AML-193 (cell line): ENCODE data around the gene CD300LF.

Experiments
- DNase-seq, 2 experiments: peaks; one replicate each; lab custom pipeline; 2025; lab: John Stamatoyannopoulos, UW

The CD300LF gene

DNA sequence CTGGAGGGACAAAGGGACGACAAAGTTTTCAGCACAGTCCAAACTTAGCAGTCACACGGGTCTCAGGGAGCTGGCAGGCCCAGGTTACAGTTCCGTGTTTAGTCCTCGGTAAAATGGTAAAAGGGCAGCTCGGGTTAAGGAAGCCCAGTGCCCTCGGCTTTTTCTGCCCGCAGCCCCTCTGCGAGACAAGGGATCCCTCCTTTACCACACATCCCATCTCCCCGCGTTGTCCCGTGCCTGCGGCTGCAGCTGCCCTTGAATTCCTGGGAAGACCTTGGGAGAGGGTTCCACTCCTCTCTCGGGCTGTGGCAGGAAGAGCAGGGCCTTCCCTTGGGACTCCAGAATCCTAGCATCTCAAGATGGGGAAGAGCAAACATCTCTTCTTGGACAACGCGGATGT, 17.1 kb upstream of the CD300LF start:
- no peak for DNase-seq

DNA sequence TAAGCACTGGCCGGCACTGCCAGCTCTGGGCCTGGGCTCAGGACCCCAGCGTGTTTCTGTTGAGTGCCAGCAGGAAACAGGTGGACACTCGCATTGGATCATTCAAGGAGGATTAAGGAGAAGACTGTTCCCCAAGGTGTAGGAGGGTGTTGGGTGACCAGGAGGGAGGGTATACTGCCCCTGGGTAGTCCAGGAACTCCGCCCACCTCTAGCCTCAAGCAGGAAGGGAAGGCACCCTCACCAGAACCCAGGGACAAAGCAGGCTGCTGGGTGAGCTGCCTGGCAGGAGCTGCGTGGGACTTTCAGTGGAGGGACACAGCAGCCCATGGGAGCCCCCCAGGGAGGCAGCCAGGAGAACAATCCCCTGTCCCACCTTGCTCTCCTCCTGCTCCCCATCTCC, 16.6 kb upstream of the CD300LF start:
- DNase-seq = no peak

DNA sequence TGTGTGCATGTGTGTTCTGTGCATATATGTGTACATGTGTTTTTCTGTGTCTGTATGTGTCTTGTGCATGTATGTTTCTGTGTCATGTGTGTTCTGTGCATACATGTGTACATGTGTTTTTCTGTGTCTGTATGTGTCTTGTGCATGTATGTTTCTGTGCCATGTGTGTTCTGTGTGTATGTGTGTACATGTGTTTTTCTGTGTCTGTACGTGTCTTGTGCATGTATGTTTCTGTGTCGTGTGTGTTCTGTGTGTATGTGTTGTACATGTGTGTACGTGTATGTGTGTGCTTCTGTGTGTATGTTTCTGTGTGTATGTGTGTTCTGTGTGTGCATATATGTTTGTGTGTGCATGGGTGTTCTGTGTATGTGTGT, 16.0 kb upstream of the CD300LF start:
- no peak for DNase-seq

DNA sequence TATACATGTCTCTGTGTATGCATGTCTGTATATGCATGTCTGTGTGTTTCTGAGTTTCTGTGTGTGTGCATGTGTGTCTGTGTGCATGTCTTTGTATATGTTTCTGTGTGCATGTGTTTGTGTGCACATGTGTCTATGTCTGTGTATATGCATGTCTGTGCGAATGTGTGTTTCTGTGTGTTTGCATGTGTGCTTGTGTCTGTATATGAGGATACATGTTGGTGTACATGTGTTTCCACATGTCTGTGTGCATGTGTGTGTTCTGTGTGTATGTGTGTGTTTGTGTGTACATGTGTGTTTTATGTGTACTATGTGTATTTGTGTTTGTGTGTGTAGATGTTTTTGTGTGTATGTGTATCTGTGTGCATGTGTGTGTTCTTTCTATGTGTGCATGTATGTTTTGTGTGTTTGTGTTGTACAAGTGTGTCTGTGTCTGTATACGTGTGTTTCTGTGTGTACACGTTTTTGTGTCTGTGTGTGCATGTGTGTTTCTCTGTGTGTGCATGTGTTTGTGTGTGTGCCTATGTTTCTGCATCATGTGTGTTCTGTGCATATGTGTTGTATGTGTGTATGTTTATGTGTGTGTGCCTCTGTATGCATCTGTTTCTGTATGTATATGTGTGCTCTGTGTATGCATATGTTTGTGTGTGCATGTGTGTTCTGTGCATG, 15.4 kb upstream of the CD300LF start:
- DNase-seq = no peak

DNA sequence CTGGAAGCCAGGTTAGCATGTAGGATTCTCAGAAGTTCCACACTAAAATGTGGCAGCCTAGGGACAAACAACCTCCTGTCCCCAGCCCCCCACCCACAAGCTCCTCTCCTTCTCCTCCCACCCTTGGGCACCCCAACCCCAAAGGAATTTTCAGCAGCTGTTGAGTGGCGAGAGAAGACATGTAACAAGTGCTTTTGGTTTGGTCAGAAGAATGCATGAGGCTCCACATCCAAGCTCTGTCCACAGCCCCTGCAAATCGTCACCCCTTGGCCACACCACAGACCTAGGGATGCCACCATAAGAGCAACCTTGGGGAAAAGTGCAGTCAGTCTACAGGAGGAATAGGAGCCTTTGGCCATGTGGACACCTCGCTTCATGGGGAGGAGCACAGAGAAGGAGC, 12.4 kb upstream of the CD300LF start:
- DNase-seq = no peak

DNA sequence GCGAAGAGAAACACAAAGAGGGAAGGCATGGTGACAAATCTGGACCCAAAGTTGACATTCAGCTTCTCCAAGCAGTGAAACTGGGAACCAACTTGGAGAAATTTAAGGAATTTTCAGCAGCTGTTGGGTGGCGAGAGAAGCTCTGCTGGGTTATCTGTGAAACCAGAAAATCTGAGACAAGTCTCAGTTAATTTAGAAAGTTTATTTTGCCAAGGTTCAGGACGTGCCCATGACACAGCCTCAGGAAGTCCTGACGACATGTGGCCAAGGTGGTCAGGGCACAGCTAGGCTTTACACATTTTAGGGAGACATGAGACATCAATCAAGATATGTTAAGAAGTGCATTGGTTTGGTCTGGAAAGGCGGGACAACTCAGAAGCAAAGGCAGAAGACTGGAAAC, 11.2 kb upstream of the CD300LF start:
- DNase-seq = no peak

DNA sequence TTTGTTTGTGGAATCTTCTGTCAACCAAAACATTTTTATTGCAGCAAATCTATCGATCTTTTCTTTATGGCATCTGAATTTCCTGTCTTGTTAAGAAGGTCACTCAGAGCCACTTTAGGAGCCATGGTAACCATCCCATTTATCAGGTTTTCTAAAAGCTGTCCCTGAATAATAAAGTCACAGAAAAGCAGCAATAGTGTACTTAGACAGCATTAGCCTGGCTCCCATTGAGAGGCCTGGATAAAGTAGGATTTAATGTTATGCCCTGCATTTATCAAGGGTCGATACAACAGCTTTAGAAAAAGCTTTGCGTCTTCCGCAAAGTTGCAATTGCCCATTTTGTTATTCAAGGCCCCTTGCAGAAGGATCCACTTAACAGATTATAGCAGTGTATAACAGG, 10.1 kb upstream of the CD300LF start:
- DNase-seq = no peak

DNA sequence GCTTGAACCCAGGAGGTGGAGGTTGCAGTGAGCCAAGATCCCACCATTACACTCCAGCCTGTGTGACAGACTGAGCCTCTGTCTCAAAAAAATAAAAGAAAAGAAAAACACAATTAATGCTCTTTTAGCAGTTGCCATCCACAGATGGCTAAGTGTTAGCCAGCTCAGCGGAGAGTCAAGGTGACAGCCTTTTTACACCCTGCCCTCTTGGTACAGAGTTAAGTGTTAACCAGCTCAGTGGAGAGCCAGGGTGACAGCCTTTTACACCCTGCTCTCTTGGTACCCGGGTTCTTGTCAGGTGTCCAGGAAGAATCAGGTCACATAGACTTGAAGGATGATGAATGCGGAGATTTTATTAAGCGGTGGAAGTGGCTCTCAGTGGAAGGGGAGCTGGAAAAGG, 7.8 kb upstream of the CD300LF start:
- DNase-seq = no peak

DNA sequence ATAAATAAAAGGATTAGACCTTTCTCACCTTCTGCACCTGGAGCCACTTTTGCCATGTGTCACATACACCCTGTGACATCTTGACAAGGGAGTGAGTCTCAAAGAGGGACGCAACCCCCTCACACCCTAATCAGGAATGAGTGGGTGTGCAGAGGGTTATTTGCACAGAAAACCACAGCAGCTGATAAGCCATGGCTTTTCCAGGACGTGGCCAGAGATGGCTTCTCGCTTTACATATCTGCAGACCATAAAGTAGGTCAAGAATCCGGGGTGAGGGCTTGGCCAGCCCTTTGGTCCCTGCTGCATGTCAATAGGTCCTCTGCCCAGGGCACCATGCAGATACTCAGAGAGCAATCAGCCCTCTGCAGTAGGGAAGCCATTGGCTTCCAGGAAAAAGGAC, 2.4 kb upstream of the CD300LF start:
- DNase-seq = no peak

DNA sequence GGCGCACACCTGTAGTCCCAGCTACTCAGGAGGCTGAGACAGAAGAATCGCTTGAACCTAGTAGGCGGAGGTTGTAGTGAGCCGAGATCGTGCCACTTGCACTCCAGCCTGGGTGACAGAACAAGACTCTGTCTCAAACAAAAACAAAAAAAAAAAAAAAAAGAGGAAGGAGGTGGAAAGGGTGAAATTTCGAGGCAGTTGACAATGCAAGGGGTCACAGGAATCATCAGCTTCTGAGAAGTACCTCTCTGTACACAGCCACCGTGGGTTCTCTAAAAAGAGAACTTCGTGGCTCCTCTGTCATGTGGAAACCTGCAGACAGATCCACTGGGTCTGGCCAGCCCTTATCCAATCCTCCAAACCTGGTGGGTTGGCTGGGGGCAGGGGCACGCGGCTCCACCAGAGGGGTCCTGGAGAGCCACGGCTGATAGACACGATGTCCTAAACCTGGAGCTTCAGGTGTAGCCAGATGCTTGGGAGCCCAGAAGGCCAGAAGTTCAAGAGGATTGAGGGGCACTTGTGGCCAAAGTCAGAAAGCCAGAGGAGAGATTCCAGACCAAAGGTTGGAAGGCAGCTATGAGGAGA, 540 bp upstream of the CD300LF start:
- peak; percentile 85 to 86 for DNase-seq

DNA sequence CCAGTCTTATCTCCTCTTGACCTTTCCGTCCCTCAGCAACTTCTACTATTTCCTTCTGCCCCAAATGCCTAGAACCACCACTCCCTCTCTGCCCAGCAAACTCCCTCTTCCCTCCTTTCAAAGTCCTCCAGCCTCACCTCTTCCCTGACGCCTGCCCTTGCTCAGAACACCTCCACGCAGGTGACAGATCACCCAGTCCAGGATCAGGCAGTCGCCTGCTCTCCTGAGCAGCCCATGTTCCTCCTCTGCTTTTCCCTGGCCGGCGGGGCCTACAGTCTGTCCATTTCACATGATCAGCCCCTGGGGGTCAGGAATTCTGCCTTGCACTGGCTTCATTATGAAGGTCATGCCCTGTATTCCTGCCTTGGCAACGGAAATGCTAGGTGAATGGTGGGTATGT, 422 bp downstream of the CD300LF start:
- peak in 1 of 2 experiments; percentile 41 for DNase-seq

DNA sequence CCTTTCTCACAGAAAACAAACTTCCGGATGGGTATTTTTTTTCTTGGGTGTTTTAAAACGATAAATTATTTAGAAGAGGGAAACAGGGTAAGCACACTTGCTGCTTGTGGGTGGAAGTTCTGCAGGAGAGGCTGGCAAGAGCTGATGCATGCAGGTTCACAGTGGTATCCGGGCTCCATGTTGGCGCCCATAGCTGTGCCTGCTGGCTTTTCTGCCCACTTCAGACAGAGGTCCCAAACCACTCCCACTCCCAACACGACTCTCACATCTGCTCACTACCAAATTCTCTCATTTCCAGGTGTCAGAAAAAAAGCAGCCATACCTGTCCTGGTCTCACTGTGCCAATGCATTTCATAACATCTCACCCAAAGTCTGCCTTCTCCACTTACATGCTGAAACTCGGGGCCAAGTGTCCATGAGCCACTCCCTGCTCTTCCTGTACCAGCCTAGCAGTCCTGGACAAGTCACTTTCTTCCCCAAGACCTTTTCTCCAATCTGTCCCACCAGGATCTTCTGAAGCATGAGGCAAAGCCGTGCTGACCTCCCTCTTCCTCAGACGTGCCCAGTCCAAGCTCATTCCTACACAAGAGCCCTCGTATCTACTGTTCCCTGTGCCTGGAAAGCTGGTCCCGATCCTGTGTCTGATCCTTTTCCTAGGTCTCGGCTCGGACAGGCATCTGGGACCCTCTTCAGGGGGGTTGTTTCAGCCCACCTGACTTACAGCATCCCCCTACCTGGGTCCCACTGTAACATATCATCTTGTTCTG, 1.5 kb downstream of the CD300LF start:
- peak in 1 of 2 experiments; percentile 13 for DNase-seq

DNA sequence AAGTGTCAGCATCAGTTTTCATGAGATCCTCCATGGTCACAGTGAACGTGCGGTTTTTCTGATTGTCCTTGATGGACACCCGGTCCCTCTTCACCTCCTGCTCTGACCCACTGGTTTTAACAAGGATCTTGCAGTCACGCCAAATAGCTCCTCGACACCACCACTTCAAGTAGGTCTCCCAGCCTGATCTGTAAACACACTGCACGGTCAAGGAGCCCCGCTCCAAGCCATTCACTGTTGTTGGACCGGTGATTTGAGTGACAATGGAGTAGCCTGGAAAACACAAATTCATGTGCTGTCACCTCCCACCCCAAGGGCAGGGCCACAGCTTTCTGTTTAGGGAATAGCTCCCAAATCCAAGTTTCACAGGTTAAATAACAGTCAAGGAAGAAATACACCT, 8.2 kb downstream of the CD300LF start:
- no peak for DNase-seq

DNA sequence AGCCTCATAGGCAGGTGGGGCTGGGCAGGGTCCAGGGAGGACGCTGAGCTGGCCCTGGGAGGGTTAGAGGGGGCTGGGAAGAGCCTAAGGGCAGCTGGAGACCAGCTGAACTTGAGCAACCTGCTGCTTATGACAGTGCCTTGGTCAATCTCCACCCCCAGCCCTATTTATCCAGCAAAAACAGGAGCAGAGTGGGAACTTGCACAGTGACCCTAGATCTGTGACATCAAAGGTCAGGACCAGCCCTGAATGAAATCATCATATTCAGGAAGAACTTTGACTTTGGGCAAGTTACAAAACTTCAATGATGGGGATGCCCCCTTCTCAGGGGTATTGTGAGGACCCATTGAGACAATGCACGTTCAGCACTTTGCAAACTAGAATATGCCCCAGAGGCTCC, 9.4 kb downstream of the CD300LF start:
- DNase-seq = no peak

DNA sequence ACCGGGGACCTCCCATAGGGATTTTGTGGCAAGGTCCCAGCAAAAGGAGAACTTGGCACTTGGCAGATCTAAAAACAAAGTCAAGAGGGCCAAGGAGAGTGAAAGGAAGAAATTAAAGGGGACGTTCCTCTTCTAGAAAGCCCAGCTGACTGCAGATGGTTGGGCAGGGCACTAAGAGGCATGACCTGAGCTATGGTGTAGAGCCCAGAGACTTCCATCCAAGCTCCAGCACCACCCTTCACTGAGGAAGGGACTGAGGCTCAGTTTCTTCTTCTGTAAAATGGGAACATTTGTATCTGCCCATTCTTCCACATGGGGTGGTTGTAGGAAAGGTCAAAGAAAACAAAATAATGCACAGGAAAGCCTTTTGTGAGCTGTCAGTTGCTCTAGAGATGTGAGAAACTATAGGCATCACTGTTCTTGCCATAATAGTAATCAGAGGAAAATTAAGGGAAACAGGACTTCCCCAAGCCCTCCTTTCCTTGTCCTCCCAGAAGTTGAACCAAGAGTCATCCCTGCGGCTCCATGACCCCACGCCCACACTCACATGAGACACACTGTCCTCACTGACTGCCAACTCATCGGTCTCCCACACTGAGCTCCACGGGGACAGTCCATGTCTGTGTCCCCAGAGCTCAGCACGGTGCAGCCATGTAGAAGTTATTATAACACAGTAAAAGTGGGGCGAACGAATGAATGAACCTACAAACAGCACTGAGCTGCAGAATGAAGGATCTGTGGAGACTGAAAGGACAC, 10.4 kb downstream of the CD300LF start:
- no peak for DNase-seq

DNA sequence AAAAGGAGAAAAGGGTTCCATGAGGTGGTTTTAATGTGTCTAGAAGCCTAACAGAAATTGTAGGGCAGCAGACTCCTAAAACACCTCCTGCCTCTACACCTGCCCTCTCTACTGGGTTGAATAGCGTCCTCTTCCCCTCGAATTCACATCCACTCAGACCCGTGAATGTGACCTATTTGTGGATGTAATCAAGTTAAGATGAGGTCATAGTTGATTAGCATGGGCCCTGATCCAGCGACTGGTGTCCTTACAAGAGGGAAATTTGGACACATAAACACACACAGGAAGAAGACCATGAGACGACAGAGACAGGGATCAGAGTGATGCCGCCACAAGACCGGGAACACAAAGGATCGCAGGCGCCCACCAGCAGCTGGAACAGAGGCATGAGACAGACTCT, 13.5 kb downstream of the CD300LF start:
- DNase-seq = no peak

DNA sequence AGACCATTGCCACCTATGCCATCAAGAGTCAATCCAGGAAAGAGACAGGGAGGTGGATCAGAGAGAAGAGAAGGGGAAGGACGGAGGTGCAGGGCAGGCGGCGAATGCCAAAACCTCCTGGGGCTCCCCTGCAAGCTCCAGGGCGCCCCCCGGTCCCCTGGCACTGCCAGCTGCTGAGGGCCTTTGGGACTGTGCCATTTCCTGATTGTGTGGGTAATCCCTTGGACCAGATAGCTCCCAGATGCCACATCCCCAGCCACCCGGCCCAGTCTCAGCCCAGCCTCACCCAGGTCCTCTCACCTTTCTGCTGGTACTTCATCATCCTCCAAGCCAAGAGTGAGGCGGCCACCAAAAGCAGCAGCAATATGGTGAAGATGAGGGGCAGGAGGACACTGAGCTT, 14.7 kb downstream of the CD300LF start:
- DNase-seq = no peak

DNA sequence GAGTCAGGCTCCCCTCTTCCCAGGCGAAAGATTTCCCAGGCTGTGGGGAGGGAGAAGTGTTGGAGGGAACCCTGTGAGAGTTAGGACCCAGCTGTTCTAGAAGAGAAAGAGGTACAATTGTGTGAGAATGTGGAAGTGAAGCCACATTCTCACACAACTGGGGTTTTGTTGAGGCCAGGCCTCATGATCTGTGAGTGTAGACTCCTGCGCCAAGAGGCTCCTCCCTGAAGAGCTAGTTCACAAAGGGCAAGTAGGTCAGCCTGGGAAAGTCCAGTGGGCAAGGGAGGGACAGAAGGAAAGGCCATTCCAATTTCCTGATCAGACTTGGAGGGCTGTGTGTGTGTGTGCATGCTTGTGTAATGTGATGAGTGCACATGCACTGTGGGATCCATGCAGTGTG, 15.2 kb downstream of the CD300LF start:
- DNase-seq = no peak

DNA sequence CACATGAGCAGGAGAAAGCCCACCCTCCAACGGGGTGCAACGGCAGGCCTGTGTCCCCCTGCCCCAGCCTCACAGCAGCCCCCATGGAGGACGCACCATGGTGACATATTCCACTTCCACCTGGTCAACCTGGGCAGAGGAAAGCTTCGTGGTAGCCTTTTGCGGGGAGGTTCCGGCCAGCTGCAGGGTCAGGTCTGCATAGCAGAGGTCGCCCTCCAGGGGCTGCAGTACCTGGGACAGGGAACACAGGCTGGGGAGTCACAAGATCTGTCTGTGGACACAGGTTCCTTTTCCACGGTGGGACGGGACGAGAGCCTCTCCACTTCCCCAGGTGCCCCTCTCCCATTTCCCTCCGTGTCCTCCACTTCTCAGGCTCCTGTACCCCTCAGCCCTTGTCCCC, 17.1 kb downstream of the CD300LF start:
- DNase-seq = no peak

DNA sequence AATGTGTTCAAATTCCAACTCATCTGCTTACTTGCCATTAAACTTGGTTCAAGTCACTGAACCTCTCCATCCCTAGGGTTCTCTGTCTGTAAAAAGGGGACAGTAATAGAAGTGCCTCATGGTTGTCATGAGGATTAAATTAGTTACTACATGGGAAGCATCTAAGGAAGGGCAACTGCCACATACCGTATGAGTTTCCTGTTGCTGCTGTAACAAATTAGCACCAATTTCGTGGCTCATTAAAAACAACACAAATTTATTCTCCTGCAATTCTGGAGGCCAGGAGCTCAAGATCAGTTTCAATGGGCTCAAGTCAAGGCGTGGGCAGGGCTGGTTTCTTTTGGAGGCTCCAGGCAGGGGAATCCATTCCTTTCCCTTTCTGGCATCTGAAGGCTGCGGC, 18.6 kb downstream of the CD300LF start:
- no peak for DNase-seq

DNA sequence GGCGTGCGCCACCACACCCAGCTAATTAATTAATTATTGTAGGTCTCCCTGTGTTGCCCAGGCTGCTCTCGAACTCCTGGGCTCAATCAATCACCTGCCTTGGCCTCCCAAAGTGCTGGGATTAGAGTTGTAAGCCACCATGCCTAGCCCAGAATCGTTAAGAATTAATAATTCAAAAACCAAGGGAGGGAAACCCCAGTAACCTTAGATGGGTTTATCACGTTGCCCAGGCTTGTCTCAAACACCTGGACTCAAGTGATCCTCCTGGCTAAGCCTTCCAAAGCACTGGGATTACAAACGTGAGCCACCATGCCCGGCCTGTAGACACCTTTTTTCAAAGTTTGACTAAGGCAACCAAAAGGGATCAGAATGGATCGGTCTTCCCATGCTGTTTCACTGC, 21.6 kb downstream of the CD300LF start:
- no peak for DNase-seq

DNA sequence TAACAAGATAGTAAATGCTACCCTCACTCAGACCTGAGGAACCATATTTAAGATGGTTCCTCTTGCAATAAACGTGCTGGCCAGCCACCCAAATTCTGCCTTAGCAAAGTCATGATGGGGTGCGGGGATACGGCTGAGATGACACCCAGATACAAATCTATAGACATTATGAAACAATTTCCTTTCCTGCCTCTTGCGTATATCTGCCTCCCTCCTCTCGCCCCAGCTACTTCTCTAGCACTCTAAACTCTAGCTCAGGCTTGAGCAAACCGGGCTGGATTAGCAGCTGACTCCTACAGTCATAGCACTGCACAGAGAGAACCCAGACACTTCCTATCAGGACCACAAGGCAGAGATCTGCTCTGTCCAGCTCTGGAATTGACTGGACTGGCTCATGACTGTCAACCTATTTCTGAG, 22.3 kb downstream of the CD300LF start:
- peak; percentile 100 for DNase-seq

DNA sequence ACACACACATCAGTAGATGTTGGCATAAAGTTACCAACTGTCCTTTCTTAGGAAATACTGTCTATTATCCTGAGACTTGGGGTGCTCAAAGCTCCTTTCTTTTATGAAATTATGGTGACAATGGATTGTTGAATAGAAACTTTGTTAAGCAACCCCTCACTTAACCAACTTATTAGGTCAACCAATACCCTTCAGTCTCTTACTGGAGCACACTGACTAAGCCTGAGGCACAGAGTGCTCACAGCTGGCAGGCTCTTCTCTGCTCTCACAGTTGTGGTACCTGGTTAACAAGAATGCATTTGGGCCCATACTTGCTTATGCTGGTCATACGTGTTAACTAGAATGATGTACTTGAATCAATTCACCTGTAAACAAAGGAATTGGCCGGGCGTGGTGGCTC, 24.8 kb downstream of the CD300LF start:
- peak in 1 of 2 experiments; percentile 10 for DNase-seq
